Head of caudate nucleus (tissue), 42 donors: ENCODE measurements around the gene ARHGAP22.

ENCODE experiments used
- DNase-seq, 42 donors: peaks; one replicate each; pipeline versions ENCODE4 v3.0.0 to v3.0.0-alpha.2; 2020 to 2021; ENCODE audit warnings: mixed read lengths in 7 of 42
- intact Hi-C: fragments of 100-400 bp; cut with DNase I; formaldehyde crosslinking; loops from one replicate; pipeline ENCODE4 v1.15.0; 2022

ARHGAP22 gene

DNA sequence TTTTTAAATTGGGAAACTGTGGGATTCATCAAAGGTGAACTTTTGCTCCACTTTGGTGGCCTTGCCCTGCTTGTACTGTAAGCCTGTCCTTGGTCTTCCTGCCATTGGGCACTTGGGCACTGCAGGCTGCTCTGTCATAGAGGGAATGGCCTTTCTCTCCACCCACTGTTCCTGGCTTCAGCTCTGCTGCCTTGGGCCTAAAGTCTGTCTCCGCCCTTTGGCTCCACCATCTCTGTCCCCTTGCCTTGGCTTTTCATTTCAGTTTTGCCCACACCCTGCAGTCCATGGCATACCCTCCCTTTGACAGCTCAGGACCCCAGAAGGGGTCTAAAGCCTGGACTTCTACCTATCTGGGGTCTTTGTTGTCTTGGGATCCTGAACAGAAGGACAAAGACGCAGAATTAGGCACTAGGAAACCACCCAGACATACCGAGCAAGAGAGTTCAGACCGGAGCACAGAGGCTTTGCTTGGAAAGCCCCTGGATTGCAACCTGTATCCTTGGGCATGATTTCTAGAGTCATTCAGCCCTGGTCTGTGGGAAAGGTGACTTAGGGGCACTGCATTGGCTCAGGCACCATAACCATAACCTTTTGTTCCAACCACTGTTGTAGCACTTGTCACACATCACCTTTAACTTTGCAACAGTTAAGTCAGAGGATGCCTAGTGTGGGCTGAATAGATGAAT is 5.2 kb upstream of the ARHGAP22 start:
- intact Hi-C loops, result loop anchor here (10.0 kb wide), 1 partner anchor 45 kb away; no protein-coding TSS in a partner anchor
- DNase-seq, result peak in 3 of 42 donors; percentile 8 to 31 (median 10)

DNA sequence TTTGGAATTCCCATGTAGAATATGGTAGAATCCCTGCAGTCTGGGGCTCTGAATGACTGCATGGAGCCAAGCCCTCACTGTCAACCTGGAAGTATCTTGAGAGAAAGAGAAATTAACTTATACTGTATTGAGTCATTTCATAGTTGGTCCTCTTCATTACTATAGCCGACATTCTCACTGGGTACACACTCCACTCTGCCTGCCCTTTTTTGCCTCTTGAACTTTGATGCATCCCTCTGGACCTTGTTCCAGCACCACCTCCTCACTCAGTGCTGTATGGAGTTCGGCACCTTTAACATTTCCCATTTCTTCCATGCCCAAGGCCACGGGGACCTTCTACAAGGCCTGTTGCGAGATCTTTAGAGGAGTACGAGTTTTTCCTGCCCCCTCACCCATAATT is 4.6 kb upstream of the ARHGAP22 start:
- intact Hi-C loops, result loop anchor here (10.0 kb wide), 1 partner anchor 45 kb away; no protein-coding TSS in a partner anchor
- peak in 2 of 42 donors; percentile 13 to 14 for DNase-seq

DNA sequence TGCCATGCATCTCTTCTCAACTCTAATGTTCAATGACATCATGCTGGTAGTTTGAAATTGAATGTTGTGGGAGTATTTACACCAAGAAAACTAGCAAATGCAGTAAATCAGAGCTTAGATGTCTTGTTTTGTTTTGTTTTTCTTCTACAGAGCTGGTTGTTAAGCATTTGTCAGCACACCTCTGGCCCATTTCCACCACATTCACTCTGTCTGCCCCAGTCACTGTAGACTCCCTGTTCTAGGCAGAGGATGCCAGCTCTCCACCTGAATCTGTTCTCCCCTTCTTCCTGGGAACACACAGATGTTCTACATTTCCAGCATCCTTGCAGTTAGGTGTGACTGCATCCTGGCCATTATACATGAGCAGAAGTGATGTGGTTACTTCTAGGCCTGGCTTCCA is 4.1 kb upstream of the ARHGAP22 start:
- intact Hi-C loops, result loop anchor here (10.0 kb wide), 1 partner anchor 46 kb away; no protein-coding TSS in a partner anchor
- DNase-seq, result peak in 2 of 42 donors; percentile 4 to 24

DNA sequence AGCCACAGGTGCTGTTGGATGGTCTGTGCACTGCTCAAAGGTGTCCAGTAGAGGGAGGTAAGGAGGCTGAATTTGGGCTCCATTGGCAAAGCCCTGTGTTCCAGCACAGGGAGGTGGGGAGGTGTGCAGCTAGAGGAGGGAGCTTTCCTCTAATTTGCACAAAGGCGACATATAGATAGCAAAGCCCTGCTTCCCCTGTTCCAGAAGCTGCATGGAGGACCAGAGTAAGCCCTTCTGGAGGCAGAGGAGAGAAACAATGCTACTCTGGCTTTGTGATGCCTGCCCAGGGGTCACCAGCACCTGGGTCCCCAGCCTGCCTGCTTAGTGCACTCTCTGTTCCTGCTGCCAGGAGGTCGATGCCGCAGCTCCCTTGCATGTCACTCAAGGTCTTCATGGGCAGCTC is 3.4 kb upstream of the ARHGAP22 start:
- peak in 8 of 42 donors; percentile 16 to 62 (median 48) for DNase-seq

DNA sequence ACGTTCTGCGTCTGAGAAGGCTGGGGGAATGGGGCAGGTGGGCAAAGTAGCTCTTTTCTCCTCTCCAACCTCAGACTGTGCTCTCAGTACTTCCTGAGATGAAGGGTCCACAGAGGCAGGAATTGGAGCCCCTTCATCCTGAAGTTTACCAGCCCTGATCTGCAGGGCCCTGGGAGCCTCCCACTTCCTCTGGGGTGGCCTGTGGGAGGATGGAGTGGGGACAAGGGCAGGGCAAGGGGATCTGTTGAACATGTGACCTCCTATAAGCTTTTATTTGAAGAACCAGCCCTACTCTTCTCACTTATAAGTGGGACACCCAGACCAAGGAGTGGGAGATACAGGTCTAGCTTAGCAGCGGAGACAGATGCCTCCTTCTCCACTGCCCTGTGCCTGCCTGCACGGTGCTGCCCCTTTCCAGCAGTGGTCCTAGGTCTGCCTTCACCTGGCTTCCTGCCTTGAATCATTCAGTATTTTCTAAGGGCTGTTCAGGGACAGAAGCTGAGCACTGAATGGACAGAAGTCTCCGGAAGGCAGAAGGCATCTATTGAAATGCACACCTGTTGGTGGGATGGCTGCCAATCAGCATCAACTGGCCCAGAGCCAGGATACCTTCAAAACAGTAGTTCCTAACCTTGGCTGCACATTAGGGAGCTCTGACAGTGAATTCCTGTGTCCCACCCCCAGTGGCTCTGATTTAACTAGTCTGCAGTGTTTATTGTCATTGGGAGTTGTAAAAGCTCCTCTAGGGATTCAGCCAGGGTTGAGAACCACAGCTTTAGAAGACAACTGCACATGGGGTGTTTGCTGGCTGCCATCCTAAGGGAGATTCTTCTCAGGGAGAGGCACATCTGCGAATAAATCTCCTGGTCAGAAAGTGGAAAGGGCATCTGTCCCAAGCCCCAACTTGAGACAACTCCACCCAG is 2.7 kb upstream of the ARHGAP22 start:
- intact Hi-C loops, result loop anchor here (10.0 kb wide), 1 partner anchor 47 kb away; no protein-coding TSS in a partner anchor
- peak in 3 of 42 donors; percentile 28 to 41 (median 40) for DNase-seq

More for the DNA sequence above, 3.4 kb upstream of the ARHGAP22 start:
- intact Hi-C loops, result loop anchor here (10.0 kb wide), 1 partner anchor 47 kb away; no protein-coding TSS in a partner anchor

DNA sequence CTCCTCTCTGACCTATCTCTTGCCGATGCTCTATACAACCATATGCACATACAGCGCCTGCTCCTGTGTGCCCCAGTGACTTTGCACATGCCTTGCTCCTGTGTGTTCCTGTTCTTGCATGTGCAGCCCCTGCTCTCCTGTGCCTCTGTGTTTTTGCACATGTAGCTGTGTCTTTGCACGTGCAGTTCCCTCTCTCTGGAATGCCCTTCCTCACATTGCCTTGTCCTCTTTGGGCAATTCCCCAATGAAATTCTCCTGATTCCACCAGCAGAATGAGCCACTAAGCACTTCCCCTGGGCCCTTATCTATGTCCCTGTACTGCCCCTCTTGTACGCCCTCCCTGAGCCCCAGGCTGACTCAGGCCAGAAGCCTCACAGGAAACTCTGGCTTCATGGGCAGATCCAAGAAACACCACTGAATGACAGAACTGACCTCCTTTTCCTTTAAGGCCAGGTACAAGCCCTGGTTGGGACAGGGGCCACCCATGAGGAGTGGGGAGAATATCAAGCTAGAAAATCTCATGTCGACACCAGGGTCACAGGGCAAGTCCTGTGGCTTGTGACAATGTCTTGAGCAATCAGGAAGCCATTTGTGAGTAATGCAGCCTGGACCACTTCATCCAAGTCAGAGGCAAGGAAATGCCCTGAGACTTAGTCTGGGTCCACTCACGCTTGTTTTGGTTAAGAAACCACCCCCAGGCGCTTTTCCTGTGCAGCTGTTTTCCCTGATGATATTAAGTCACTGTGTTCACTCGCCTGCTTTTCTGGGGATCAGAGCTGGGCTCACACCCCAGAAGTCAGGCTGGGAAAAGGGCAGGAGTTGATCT is 1.9 kb upstream of the ARHGAP22 start:
- DNase-seq, result peak in 4 of 42 donors; percentile 40 to 60 (median 48)
- intact Hi-C loops, result loop anchor here (10.0 kb wide), 1 partner anchor 48 kb away; no protein-coding TSS in a partner anchor

DNA sequence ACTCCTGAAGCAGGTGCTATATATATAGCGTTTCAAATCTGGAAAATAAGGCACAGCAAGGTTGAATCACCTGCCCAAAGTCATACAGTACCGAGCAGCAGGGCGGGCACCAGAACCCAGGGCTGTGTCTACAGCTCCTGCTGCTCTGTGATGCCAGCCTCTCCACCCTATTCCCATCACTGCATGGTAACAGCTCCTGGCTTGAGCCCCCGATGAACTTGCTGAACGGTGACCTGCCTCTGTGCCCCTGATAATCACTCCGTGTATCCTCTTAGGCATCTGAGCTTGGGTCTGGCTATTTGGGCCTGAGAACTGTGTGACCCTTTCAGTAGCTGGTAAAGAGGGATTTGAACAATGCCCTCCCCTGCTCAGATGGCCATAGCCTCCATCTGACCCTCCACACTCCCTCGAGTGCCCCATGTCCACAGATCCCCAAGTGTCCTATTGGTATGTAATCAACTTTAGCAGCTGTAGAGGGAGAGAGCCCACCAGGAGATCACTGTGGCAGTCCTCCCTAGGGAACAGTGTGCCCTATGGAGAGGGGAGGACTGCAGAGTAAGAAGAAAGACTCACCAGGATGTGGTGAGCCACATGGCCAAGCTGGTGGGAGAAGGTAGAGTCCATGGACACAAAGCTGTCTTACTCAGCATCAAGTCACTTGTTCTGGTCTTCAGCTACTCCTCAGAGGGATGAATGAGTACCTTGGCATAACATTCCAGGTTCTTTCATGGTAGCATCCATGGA is 1.1 kb upstream of the ARHGAP22 start:
- DNase-seq, result peak in 4 of 42 donors; percentile 0 to 37 (median 28)
- intact Hi-C loops, result loop anchor here (10.0 kb wide), 1 partner anchor 49 kb away; no protein-coding TSS in a partner anchor

DNA sequence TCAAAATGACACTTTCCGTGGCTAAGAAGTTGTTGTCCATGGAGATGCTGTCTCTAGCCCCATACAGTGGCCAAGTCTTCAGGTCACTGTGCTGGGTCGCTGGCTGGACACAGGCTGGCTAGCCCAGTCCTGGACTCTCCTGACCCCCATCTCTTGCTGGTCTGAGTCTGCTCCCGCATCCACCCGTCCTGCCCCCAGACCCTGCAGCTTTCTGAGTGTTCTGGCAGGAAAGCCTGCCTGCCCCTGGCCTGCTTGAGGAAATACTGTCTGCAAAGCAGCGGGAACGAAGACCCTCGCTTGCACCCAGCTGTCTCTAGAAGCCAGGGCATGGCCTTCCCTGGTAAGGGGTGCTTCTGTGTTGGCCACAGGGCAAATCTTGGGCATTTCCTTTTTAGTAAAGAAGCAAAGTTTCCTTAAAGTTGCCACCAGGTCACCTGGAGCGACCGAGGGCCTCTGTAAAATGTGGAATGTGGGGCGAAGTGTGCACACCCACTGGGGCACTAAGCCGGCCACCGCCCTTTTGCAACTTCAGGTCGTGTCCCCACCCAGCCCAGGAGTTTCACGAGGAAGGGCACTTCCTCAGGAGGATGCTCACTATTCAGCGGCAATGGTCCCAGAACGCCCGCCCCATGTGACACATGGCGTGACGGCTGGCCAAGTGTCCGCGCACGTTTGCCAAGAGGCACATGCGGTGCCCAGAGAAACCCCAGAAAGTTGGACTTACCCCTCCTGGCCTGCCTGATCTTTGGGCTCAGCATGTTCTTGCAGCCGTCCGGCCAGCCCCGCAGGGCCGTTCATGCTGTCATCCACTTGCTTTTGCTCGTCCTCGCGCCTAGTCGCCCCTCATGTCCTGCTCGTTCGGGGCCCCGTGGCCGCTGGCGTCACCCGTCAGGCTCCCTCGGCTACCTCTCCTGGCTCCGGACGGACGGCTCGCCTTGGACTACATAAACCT is 558 bp downstream of the ARHGAP22 start:
- intact Hi-C loops, result loop anchor here (10.0 kb wide), 1 partner anchor 50 kb away; no protein-coding TSS in a partner anchor
- DNase-seq, result peak; percentile 30 to 82 (median 68)

DNA sequence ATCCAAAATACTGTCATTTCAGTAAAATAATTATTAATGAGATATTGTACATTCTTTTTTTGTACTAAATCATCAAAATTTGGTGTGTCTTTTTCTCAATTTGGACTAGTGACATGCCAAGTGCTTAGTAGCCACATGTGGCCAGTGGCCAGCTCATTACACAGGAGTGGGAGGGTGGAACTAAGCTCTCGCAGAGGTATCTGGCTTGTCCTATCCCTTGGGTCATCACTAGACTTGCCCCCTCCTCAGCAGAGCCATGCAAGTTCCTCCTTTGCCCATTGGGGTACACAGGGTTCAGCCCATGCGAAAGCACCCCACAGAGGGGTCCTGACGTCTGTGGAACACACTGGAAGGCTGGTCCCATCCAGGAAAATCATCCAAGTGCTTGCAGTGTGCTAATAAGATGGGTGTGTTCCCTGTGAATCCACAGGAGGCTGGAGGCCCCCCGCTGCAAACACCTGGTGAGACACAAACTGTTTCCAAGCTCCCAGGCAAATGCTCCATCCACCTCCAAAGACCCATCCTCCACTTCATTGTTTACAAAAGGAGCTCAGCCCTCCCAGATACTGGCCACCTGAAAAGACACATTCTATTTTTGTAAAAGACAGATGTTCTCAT is 1.3 kb downstream of the ARHGAP22 start:
- intact Hi-C loops, result loop anchor here (10.0 kb wide), 1 partner anchor 51 kb away; no protein-coding TSS in a partner anchor
- DNase-seq, result peak in 5 of 42 donors; percentile 4 to 42 (median 35)

DNA sequence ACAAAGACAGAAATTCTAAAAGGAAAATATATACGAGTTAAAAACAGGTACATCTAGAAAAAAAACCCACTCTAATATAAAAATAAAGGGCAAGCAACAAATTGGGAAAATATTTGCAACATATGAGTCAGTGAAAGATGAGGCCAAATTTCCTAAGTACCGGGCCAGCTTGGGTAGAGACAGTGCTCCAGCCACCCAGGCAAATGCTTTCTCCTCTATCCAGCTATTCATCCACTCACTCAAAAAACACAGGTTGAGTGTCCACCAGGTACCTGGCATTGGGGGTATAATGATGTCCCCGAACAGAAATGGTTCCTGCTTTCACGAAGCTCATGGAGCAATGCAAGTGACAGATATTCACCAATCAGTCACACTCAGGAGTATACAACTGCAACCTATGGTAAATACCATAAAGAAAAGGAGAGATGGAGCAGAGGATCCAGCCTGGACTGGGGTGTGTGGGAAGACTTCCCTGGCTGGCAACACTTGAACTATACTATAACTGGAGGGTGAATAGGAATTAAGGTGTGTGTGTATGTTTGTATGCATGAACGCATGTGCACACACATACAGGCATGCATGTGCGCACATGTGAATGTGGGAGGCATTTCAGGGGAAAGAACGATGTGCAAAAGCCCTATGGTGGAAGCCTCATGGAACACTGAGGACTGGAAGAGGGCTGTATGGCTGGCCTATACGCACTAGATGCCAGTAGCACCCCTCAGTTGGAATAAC is 2.3 kb downstream of the ARHGAP22 start:
- DNase-seq, result peak in 4 of 42 donors; percentile 2 to 39 (median 28)
- intact Hi-C loops, result loop anchor here (10.0 kb wide), 1 partner anchor 52 kb away; no protein-coding TSS in a partner anchor

DNA sequence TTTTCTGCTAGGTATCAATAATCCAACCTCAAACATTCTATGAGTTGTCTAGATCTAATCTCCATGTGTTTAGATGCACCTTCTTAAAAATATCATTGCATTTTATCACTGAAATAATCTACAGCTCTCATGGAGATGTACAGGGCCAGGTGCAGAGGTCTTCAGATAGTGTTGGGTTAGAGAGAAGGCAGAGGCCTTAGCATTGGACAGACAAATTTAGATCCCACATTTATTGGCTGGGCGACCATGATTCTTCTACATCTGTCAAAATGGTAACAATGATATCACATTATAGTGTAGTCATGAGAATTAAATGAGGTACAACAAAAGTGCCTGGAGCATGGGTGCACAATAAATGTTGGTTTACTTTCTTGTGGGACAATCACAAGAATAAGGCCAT is 3.1 kb downstream of the ARHGAP22 start:
- peak in 2 of 42 donors; percentile 9 to 34 for DNase-seq

DNA sequence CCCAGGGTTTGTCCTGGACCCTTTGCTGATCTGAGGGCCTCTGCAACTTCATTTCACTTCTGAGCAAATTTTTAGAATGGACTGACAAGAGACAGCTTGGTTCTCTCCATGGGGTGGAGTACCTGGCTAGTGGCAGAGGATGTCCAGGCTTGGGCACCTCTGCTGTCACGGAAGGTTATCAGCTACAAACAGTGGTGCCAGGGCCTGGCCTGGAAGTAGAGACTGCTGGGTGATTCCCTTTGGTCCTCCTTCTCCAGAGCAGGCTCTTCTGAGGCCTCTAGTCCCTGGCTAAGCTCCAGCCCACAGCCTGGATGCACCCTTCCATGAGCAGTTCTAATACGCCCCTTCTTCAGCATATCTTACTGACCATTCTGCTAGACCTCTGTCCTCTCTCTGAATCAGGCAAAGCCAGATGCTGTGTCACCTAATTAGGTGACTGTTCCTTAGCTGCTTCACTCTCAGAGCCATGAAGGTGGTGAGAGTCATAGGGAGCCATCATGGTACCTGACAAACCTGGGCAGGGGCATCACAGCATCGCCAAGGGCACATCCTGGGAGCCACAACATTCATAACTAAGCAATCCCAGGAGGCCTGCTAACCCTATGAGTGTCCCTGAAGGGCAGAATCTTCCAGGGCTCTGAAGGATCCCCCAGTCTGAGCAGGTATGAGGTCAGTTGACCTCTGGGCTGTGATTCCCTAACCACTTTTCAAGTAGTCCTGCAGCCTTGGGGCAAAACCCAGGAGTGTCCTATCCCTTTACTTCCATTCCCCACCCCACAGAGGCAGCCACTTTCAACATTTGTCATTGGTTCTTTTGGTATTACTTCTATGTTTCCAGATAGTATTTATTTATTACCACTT is 4.0 kb downstream of the ARHGAP22 start:
- DNase-seq, result peak in 4 of 42 donors; percentile 0 to 42 (median 32)
- intact Hi-C loops, result loop anchor here (10.0 kb wide), 1 partner anchor 54 kb away; no protein-coding TSS in a partner anchor

More for the DNA sequence above, 3.1 kb downstream of the ARHGAP22 start:
- intact Hi-C loops, result loop anchor here (10.0 kb wide), 1 partner anchor 53 kb away; no protein-coding TSS in a partner anchor

DNA sequence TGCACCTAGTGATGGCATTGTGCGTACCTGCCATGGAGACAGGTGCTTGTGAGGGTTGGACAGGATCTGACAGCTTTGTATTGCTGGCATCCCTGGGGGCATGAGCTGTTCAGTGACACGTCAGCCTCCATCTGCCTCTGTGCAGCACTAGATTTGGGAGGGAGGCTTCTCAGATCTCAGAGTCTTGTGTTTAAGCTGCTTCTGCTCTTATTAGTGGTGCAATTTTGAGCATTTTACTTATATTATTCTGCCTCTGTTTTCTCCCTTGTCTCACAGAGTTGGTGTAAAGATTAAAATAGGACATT is 5.1 kb downstream of the ARHGAP22 start:
- intact Hi-C loops, result loop anchor here (10.0 kb wide), 1 partner anchor 55 kb away; no protein-coding TSS in a partner anchor
- DNase-seq, result peak in 4 of 42 donors; percentile 43 to 56 (median 48)
